Stimulated activated CD4-positive, alpha-beta T cell treated with anti-CD3 and anti-CD28 coated beads, Interleukin-4, amount 100 ng/mL, for 4 hours (primary cell): ENCODE data around the gene LAYN.

Experiments used
- DNase-seq, 2 experiments: peaks; one replicate each; pipeline ENCODE4 v3.0.0-alpha.2; 2020

The LAYN gene

DNA sequence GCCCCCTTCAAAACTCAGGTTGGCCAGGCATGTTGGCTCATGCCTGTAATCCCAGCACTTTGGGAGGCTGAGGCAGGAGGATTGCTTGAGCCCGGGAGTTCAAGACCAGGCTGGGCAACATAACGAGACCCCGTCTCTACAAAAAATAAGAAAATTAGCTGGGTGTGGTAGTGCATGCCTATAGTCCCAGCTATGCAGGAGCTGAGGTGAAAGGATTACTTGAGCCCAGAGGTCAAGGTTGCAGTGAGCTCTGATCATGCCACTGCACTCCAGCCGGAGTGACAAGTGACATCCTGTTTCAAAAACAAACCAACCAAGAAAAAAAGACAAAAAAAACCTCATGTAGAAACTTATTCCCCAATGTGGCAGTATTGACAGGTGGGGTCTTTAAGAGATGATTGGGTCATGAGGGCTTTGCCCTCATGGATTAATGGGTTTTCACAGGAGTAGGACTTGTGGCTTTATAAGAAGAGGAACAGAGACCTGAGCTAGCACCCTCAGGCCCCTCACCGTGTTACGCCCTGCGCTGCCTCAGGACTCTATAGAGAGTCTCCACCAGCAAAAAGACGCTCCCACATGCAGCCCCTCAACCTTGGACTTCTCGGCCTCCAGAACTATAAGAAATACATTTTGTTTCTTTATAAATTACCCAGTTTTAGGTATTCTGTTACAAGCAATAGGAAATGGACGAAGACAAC is 22.3 kb downstream of the LAYN start:
- no peak for DNase-seq

DNA sequence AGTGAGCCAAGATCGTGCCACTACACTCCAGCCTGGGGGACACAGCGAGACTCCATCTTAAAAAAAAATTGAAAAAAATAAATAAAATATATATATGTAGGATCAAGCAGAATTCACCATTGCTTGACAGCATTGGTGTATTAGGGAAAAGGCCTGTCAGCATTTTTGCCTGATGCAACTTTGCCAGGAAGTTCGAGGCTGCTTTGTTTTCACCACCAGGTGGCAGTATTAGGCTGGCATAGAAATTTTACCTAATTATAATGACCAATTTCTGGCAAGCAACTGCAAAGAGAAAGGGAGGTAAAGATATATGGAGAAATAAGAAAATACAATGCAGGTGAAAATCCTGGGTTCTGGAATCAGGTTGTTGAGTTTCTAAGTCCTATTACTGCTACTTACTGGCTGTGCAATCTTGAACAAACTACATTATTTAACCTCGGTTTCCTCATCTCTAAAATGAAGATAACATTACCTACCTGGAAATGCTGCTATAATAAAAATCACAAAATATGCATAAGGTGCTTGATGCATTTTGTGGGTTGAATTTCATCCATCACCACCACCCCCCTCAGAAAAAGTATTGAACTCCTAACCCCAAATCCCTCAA is 24.7 kb downstream of the LAYN start:
- DNase-seq, result peak; percentile 46 to 48

DNA sequence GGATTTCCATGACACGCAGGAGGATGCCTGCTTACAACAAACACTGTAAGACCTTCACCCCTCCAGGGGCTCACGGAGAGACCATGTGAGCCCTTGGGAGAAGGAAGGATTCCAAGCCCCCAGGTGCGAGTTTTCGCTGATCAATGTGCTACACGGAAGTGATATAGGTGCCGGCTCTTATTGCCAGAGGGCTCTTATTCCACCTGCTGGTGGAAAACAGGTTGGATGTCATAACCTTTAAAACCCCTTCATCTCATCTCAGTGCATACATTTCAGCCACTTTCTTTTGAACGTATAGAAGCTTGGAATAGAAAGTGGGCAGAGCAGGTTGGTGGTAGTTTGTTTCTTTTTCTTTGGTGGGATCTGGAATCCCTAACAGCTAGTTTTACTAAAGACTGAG is 25.8 kb downstream of the LAYN start:
- no peak for DNase-seq

GRCh38 chr11:111569476-111569875 is 29.0 kb downstream of the LAYN start:
- DNase-seq, result no peak

DNA sequence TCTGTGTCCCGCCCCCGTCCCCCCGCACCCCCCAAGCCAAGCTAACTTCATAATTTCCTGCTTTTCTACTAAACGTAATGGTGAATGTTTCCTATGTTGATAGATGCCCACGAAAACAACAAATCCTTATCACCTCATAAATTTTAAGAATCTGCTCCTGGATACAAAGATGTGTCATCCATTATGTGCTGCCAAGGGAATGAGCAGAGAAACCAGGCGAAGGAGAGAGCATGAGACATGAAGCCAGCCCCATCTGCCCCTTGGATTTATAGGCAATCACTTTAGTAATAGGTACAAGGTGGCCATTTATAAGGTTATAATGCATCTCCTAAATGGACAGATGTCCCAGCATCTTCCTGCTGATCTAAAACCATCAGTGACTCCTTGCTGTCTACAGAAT is 30.3 kb downstream of the LAYN start:
- DNase-seq, result no peak

DNA sequence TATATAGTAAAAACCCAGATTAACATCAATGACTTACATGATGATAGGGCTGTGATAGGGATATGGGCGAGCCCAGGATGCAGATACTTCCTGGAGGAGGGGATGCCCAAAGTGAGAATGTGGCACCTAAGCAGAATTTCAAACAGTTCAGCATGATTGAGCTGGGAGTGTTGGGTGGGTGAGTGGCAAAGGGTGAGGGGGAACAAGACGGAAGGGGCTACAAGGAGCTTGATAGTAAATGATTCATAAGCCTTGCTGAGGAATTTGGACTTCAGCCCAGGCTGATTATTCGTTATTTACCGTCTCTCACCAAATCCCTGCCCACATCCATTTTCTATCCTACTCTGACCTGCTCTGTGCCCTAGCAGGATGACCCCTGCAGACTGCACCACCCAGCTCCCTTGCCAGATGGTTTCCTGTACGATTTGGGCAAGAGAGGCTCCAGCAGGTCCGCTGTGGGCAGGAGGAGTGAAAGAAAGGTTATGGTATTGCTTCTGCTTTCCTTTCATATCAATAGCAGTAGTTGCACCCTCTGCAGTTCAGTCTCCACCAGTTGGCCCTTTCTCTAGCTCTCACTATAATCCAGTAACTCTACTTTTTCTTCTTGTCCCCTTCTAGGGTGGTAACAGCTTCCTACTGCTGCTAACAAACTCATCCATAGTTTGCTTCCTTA is 31.4 kb downstream of the LAYN start:
- no peak for DNase-seq

- DNase-seq, result no peak
These were observed 32.1 kb downstream of the LAYN start for GRCh38 chr11:111572581-111572980.

- DNase-seq, result no peak
These were observed 33.3 kb downstream of the LAYN start for GRCh38 chr11:111573821-111574249.

GRCh38 chr11:111574373-111575225 is 34.1 kb downstream of the LAYN start:
- no peak for DNase-seq

- no peak for DNase-seq
These were observed 35.2 kb downstream of the LAYN start for GRCh38 chr11:111575740-111576139.

- no peak for DNase-seq
These were observed 37.3 kb downstream of the LAYN start for GRCh38 chr11:111577821-111578220.

- no peak for DNase-seq
These were observed 40.8 kb downstream of the LAYN start for GRCh38 chr11:111581341-111581740.

DNA sequence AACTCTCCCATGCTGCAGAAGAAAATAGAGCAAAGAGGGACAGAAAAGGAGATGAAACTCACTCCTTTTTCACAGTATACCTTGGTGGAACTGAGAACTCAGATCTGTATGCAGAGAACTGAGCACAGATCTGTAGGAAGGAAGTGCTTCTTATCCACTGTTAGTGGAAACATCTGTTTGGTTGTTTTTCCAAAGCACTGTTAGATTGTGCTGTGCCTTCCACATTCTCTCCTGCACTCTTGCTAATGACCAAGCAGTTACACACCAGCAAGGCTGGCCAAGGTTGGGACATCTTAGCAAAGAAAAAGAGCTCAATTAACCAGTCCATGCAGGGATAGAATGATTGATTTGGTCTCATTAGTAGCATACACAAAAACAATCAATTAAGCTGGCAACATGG is 41.6 kb downstream of the LAYN start:
- no peak for DNase-seq

DNA sequence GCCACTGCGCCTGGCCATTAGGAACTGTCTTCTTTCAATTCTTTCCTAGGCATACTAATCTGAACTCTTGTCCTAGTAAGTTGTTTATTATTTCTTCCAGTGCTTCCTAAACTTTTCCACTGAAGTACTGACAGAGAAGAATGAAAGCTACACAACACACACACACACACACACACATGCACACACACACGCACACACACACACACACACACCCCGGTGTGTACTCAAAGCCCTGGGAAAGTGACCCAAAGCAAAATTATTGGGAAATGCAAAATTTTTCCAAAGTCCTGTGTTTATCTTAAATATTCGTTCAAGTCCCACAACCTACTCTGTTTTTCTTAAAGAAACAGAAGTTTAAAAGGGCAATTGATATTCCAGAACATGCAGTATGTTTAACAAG is 42.4 kb downstream of the LAYN start:
- DNase-seq, result no peak

- DNase-seq, result no peak
These were observed 44.9 kb downstream of the LAYN start for GRCh38 chr11:111585371-111585770.

- no peak for DNase-seq
These were observed 45.9 kb downstream of the LAYN start for GRCh38 chr11:111586388-111586831.

DNA sequence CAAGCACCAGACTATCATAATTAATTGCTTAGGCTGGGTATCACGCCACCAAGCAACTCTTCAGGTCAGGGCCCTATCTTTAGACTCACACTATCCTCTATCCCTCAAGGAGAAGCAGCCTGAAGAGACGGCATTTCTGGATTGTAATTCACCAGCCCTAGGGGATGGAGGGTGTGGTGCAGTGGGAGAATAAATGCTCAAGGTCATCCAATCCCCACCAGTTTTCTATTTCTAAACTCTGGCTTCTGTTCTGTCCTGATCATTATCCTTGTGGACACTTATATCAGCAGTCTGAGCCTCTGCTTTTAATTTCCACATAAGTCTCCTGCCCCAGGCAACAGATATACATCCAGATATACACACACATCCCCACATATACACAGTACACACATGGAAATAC is 48.6 kb downstream of the LAYN start:
- no peak for DNase-seq

DNA sequence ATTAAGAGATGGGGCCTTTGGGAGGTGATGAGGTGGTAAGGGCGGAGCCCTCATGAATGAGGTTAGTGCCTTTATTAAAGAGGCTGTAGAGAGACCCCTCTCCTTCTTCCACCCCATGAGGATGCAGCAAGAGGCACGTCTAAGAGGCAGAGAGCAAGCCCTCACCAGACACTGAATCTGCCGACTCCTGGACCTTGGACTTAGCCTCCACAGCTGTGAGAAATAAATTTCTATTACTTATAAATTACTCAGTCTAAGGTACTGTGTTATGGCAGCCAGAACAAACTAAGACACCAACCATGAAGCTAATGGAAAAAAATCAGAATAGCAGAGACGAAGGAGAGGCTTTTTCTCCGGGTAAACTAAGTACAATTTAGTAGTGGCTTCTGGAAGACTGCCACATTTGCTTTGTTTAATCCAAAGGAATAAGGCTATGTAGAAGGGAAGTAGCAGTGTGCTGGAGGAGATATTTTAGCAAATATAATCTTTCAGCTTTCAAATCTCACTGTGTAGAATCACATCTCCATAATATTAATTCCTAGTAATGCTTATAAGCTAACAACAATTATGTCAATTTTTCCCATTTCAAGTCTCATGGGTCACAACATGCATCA is 49.5 kb downstream of the LAYN start:
- DNase-seq, result no peak

DNA sequence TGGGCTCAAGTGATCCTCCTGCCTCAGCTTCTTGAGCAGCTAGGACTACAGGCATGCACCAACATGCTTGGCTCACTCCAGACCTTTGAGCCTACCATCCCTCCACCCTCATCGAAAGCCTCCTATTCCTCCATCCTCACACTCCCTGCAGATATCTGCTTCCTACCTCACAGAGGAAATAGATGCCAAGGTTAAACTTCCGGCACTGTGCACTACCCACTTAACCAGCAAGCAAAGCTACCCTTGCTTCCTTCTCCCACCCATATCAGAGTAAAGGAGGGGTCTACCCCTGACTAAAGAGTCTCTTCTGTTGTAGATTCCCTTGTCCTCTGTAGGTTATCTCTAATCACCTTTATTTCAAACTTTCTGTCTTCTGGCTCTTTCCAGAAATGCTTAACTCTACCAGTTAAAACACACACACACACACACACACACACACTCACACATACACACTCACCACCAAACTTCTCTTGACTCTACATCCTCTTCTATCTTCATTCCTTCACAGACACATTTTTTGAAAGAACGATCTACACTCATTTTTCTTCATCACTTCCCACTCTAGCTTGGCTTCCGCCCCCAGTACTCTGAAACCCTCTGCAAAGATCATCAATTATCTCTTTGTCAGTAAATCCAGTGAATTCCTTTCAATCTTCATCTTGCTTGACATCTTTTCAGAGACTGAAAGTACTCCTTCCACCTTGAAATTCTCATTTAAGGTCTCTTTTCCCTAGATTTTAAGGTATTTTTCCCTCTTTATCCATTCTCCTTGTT is 50.9 kb downstream of the LAYN start:
- no peak for DNase-seq

- DNase-seq, result no peak
These were observed 52.0 kb downstream of the LAYN start for GRCh38 chr11:111592491-111592890.

DNA sequence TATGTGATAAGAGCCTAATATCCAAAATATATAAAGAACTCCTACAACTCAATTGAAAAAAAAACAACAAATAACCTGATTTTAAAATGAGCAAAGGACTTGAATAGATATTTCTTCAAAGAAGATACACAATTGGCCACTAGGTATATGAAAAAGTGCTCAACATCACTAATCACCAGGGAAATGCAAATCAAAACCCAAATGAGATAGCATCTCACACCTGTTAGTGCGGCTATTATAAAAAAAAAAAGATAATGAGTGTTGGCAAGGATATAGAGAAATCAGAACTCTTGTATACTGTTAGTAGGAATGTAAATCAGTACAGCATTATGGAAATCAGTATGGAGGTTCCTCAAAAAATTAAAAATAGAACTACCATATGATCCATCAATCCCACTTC is 55.8 kb downstream of the LAYN start:
- no peak for DNase-seq

GRCh38 chr11:111598148-111598547 is 57.6 kb downstream of the LAYN start:
- DNase-seq, result no peak
